Panc1 (cell line): ENCODE data around the gene SLC38A10. TPM values are rescaled to one million over a fixed set of nuclear protein-coding genes. Genes with fewer than 3 reads are reported as not detected.

Experiments
- ATAC-seq: fragments of 200-7000 bp; cut with Tn5 transposase; 2 replicates; pipeline ENCODE4 v1.9.1; 2020; ENCODE audit warnings: mild to moderate bottlenecking, moderate library complexity
- BruUV-seq: library from RNA; stranded (reverse); fragments of 400-500 nt; replicated peaks from 2 replicates; lab custom pipeline; 2021; lab: Mats Ljungman, UMichigan
- CTCF ChIA-PET: fragments of 300-600 bp; sonication (Branson Sonifier 250); formaldehyde crosslinking; loops from one replicate; lab custom pipeline; 2022; ENCODE audit warnings: antibody characterized with exemption; lab: Charles Lee
- POLR2A ChIA-PET: fragments of 300-600 bp; sonication (Branson Sonifier 250); formaldehyde crosslinking; loops from one replicate; lab custom pipeline; 2022; ENCODE audit warnings: antibody characterized with exemption; lab: Charles Lee
- DNase-seq: peaks from one replicate; pipeline ENCODE4 v3.0.0-alpha.2; 2010; ENCODE audit warnings: low read depth, low spot score
- H3K27ac ChIP-seq: 2 replicates; pipeline ENCODE4 v1.5.1; 2011; ENCODE audit warnings: mild to moderate bottlenecking, low read length, inconsistent platforms
- H3K27me3 ChIP-seq: fragments of 200-500 bp; sonication (Bioruptor generic); 2 replicates; pipeline ENCODE4 v1.6.0; 2014; ENCODE audit warnings: low read length, inconsistent platforms; ENCODE audit not compliant: control insufficient read depth, insufficient read depth
- H3K36me3 ChIP-seq: fragments of 200-500 bp; sonication (Bioruptor generic); 2 replicates; pipeline ENCODE4 v1.5.1; 2014; ENCODE audit warnings: inconsistent platforms, mild to moderate bottlenecking, low read length, moderate library complexity; ENCODE audit not compliant: control insufficient read depth, insufficient read depth
- H3K4me1 ChIP-seq: 2 replicates; pipeline ENCODE4 v1.5.1; 2011; ENCODE audit warnings: inconsistent platforms, mild to moderate bottlenecking, low read length, moderate library complexity; ENCODE audit not compliant: control insufficient read depth, insufficient read depth
- H3K4me3 ChIP-seq, 2 experiments: 2 replicates each; pipeline ENCODE4 v1.5.1; 2011 to 2012; ENCODE audit warnings: low read depth in 2 of 2, low read length in 2 of 2, mild to moderate bottlenecking in 2 of 2, inconsistent platforms in 1 of 2, moderate library complexity in 1 of 2
- H3K9me3 ChIP-seq: fragments of 200-500 bp; sonication (Bioruptor generic); 2 replicates; pipeline ENCODE4 v1.5.1; 2014; ENCODE audit warnings: low read depth, mild to moderate bottlenecking, inconsistent platforms, low read length, moderate library complexity; ENCODE audit not compliant: control insufficient read depth, insufficient read depth
- POLR2AphosphoS5 ChIP-seq: IDR thresholded peaks from 2 replicates; pipeline ENCODE4 v1.6.1; 2012; ENCODE audit warnings: mild to moderate bottlenecking, low read depth, low read length, moderate library complexity
- REST ChIP-seq, 2 experiments: IDR thresholded peaks; 2 replicates each; pipeline ENCODE4 v1.6.1; 2011 to 2012; ENCODE audit warnings: low read depth in 2 of 2, control low read depth in 1 of 2, low read length in 1 of 2, mild to moderate bottlenecking in 1 of 2, moderate library complexity in 1 of 2; ENCODE audit not compliant: insufficient read depth in 1 of 2
- SIN3A ChIP-seq: IDR thresholded peaks from 2 replicates; pipeline ENCODE4 v1.6.1; 2012; ENCODE audit warnings: low read depth, mild to moderate bottlenecking, low read length, moderate library complexity, borderline replicate concordance; ENCODE audit not compliant: insufficient read depth
- TCF7L2 ChIP-seq: IDR thresholded peaks from 2 replicates; pipeline ENCODE4 v1.6.1; 2011; ENCODE audit warnings: mild to moderate bottlenecking, low read depth, low read length, inconsistent platforms
- in situ Hi-C: cut with HindIII; loops from 2 replicates; pipeline ENCODE4 v1.10.0; 2016; ENCODE audit warnings: low sequenced_read_pairs, low pct_unique_long_range_greater_than_20kb
- intact Hi-C: fragments of 100-400 bp; cut with micrococcal nuclease; formaldehyde crosslinking; loops from one replicate; pipeline ENCODE4 v1.10.0; 2022; ENCODE audit not compliant: unreplicated experiment
- total RNA-seq: library from RNA; stranded (reverse); gene quantifications from one replicate; pipeline ENCODE4 v1.2.1, GENCODE V29; 2021; ENCODE audit not compliant: unreplicated experiment
- TF ChIP-seq, protein P1 (sequence below): fragments of 450-650 bp; IDR thresholded peaks from 2 replicates; pipeline ENCODE4 v1.5.1; 2017; ENCODE audit warnings: mild to moderate bottlenecking

SLC38A10 gene
- total RNA-seq, 1 experiment from 2014 or later: 188 TPM

DNA sequence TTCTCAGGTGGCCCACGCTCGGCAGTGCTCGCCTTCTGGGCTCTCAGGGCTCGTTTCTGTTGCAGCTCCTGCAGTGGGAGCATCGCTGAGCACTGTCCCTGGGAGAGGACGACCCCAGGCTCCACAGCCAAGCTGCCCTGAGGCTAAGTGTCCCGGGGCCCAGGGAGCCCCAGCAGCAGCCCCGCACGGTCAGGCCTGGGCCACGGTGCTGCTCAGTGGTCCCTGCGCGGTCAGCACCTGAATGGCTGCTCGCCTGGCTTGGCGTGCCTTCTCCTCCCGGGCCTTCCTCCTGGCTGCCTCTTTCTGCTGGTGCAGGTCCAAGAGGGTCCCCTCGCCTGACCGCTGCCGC lies 95.7 kb downstream of the SLC38A10 start:
- no peak overlapping the region for H3K4me3 ChIP-seq
- no peaks in the 10 kb centered on the region for H3K27me3 ChIP-seq
- intact Hi-C loops: no loop called here
- H3K36me3 ChIP-seq: no peaks in the 10 kb centered on the region
- TF ChIP-seq POLR2AphosphoS5 (no peak), TCF7L2 (no peak), SIN3A (no peak), REST (IDR thresholded peaks at IDR 0.05; ENCODE audit: insufficient read depth in 1 of 2, low read depth in 2 of 2, low read length in 1 of 2) (no peak)
- TF ChIP-seq, protein P1, sequence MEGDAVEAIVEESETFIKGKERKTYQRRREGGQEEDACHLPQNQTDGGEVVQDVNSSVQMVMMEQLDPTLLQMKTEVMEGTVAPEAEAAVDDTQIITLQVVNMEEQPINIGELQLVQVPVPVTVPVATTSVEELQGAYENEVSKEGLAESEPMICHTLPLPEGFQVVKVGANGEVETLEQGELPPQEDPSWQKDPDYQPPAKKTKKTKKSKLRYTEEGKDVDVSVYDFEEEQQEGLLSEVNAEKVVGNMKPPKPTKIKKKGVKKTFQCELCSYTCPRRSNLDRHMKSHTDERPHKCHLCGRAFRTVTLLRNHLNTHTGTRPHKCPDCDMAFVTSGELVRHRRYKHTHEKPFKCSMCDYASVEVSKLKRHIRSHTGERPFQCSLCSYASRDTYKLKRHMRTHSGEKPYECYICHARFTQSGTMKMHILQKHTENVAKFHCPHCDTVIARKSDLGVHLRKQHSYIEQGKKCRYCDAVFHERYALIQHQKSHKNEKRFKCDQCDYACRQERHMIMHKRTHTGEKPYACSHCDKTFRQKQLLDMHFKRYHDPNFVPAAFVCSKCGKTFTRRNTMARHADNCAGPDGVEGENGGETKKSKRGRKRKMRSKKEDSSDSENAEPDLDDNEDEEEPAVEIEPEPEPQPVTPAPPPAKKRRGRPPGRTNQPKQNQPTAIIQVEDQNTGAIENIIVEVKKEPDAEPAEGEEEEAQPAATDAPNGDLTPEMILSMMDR: no peak
- H3K4me1 ChIP-seq: no peaks in the 10 kb centered on the region
- ChIA-PET POLR2A (no interaction called here), CTCF (no interaction called here)
- no TSS peak for BruUV-seq
- no peak overlapping the region for H3K27ac ChIP-seq
- DNase-seq (no peak), ATAC-seq (no peak)
- in situ Hi-C loops: no loop called here
- H3K9me3 ChIP-seq: no peaks in the 10 kb centered on the region

DNA sequence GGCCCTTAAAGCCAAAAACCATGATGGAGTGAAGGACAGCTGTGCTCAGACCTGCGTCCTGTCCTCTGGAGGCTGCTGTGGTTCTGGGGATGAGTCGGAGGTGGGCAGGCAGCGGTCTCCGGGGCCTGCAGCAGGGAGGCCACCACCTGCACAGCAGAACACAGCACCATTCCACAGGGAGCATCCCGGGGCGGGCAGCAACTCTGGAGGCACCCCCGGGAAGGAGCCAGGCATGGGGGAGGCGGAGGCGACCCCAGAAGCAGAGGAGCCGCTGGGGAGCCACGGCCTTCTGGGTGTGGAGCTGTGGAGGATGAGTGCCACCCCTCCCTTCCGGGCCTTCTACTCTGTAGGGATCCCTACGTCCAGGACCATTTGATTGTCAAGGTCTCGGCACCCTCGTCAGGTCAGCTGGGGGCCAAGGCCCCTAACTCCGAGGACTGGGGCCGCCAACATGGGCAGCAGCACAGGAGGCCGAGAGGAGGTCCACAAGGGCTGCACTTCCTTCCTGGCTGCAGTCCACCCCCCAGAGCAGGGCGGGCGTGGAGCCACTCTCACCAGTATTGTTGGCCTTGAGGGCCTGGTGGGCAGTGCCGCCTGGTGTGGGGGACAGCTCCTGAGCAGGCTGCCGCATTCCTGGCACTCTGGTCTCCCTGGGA lies 96.2 kb downstream of the SLC38A10 start:
- in situ Hi-C loops: no loop called here
- H3K4me3 ChIP-seq: no peak overlapping the region
- DNase-seq (no peak), ATAC-seq (no peak)
- ChIA-PET POLR2A (no interaction called here), CTCF (no interaction called here)
- no TSS peak for BruUV-seq
- H3K36me3 ChIP-seq: no peaks in the 10 kb centered on the region
- intact Hi-C loops: no loop called here
- no peaks in the 10 kb centered on the region for H3K9me3 ChIP-seq
- TF ChIP-seq, protein P1: no peak
- TF ChIP-seq SIN3A (no peak), TCF7L2 (no peak), REST (IDR thresholded peaks at IDR 0.05; ENCODE audit: insufficient read depth in 1 of 2, low read depth in 2 of 2, low read length in 1 of 2) (no peak), POLR2AphosphoS5 (no peak)
- no peaks in the 10 kb centered on the region for H3K27me3 ChIP-seq
- H3K4me1 ChIP-seq: no peaks in the 10 kb centered on the region
- no peak overlapping the region for H3K27ac ChIP-seq
